ENCODE results near the gene SEPTIN12. TPM values are rescaled to one million over a fixed set of nuclear protein-coding genes. Genes with fewer than 3 reads are reported as not detected.

The SEPTIN12 gene
- total and polyA plus RNA-seq, 2 of the 8 experiments (the other 6 are each of a cell fraction or from before 2014, with no cell fraction given) = 0.24 TPM; not detected in 1

DNA sequence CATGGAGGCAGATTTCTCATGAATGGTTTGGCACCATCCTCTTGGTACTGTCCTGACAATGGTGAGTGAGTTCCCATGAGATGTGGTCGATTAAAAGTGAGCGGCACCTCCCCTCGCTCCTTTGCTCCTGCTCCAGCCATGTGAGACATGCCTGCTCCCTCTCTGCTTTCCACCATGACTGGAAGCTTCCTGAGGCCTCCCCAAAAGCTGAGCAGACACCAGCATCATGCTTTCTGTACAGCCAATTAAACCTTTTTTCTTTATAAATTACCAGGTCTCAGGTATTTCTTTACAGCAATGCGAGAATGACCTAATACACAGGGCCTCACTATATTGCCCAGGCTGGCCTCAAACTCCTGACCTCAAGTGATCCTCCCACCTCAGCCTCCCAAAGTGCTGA, 33.3 kb downstream of the SEPTIN12 start:
- Histone ChIP-seq H3K9ac (replicated peaks in 1 of 4; ENCODE audit: extremely low read depth in 1 of 4, low read depth in 3 of 4, low read length in 3 of 4) (no peak overlapping the region), H2AFZ (ENCODE audit: low read length) (no peak overlapping the region), H4K8ac (ENCODE audit: extremely low read depth, insufficient read depth, low read length) (no peak overlapping the region), H3K79me1 (ENCODE audit: low read depth, low read length) (no peaks in the 10 kb centered on the region; the same call in none of the 2 replicates), H2BK15ac (ENCODE audit: low read length) (no peak overlapping the region), H3K9me3 (ENCODE audit: insufficient read depth in 2 of 2, low read depth in 1 of 2, low read length in 1 of 2) (peaks cover 0 to 5% of the 10 kb centered on the region in 2 experiments; a peak in 1 of 4 replicates), H3K4me2 (ENCODE audit: insufficient read depth in 1 of 2, low read depth in 2 of 2, low read length in 2 of 2) (no peak overlapping the region), H4K91ac (replicated peaks; ENCODE audit: insufficient read length, low read length) (no peak overlapping the region), H2BK20ac (ENCODE audit: low read length) (no peak overlapping the region), H2BK12ac (ENCODE audit: low read depth, low read length) (no peak overlapping the region), H3K23ac (ENCODE audit: insufficient read length) (no peak overlapping the region), H3K23me2 (ENCODE audit: low read depth, low read length) (no peaks in the 10 kb centered on the region), H2BK120ac (replicated peaks; ENCODE audit: low read depth, low read length) (no peak overlapping the region), H3K18ac (ENCODE audit: extremely low read depth, low read length) (no peak overlapping the region), H4K5ac (ENCODE audit: insufficient read length, low read depth, low read length) (no peak overlapping the region), H3K27me3 (replicated peaks in 1 of 4; ENCODE audit: control insufficient read depth in 3 of 4, extremely low read depth in 1 of 4, insufficient read depth in 3 of 4, low read length in 3 of 4) (no peaks in the 10 kb centered on the region), H4K20me1 (replicated peaks in 1 of 2; ENCODE audit: control insufficient read depth in 1 of 2, insufficient read depth in 2 of 2, low read length in 2 of 2) (peaks cover 2 to 3% of the 10 kb centered on the region in 2 experiments), H3K56ac (replicated peaks; ENCODE audit: insufficient read length, low read depth, low read length) (no peak overlapping the region), H3K4me3 (ENCODE audit: extremely low read depth in 1 of 4, insufficient read depth in 2 of 4, low read depth in 3 of 4, low read length in 4 of 4) (no peak overlapping the region), H3K36me3 (ENCODE audit: control insufficient read depth in 2 of 4, insufficient read depth in 4 of 4, low read length in 3 of 4) (peaks cover 8 to 45% (median 32%) of the 10 kb centered on the region in 4 experiments; a peak in 6 of 8 replicates), H3K4ac (replicated peaks; ENCODE audit: insufficient read length, low read depth, low read length) (no peak overlapping the region), H3K27ac (ENCODE audit: low read depth, low read length) (no peak overlapping the region), H3K4me1 (replicated peaks in 1 of 4; ENCODE audit: control insufficient read depth in 3 of 4, insufficient read depth in 4 of 4, low read length in 3 of 4) (no peaks in the 10 kb centered on the region), H2BK5ac (ENCODE audit: low read depth, low read length) (no peak overlapping the region), H3K14ac (ENCODE audit: insufficient read length) (no peak overlapping the region), H2AK5ac (ENCODE audit: low read depth, low read length) (no peak overlapping the region), H3K79me2 (ENCODE audit: control insufficient read depth in 1 of 2, insufficient read depth in 2 of 2, low read length in 2 of 2) (no peaks in the 10 kb centered on the region)
- no peak for DNase-seq (ENCODE audit: low read depth in 1 of 2, low spot score in 2 of 2)
- ChIA-PET CTCF (ENCODE audit: partially characterized antibody) (no interaction called here), POLR2A (ENCODE audit: partially characterized antibody) (interaction anchor here (1.4 kb wide), 1 partner anchor 12 kb away, joined by 3 read pairs; no protein-coding TSS in a partner anchor)
- no peak for FAIRE-seq
- WGBS, 2 experiments (ENCODE audit: extremely low coverage in 1 of 2, insufficient coverage in 1 of 2, insufficient read length in 1 of 2, insufficient replicate concordance in 2 of 2, low coverage in 1 of 2, low lambda C conversion rate in 2 of 2, missing lambda C conversion rate in 1 of 2) = 96% methylated on average over 4 of the region's 4 CpGs; no CpG with 5 or more reads in 1 of the 2 experiments
- TF ChIP-seq SUZ12 (IDR thresholded peaks at IDR 0.05; ENCODE audit: low read length) = no peak
- TF ChIP-seq NANOG (IDR thresholded peaks at IDR 0.05; ENCODE audit: insufficient read depth, low read depth, low read length, poor library complexity, severe bottlenecking) = no peak
- TF ChIP-seq BCL11A (IDR thresholded peaks at IDR 0.05; ENCODE audit: low read depth in 2 of 2, low read length in 2 of 2) = no peak
- TF ChIP-seq CHD2 (IDR thresholded peaks at IDR 0.05; ENCODE audit: low read length) = no peak
- no peak for TF ChIP-seq SP4 (IDR thresholded peaks at IDR 0.05; ENCODE audit: low read length)
- no peak for TF ChIP-seq SP1 (IDR thresholded peaks at IDR 0.05; ENCODE audit: low read depth, low read length)
- TF ChIP-seq BACH1 (IDR thresholded peaks at IDR 0.05; ENCODE audit: low read length) = no peak
- TF ChIP-seq RNF2 (IDR thresholded peaks at IDR 0.05; ENCODE audit: borderline replicate concordance, low read depth, low read length, missing control alignments, poor library complexity, severe bottlenecking) = no peak
- no peak for TF ChIP-seq NRF1 (IDR thresholded peaks at IDR 0.05; ENCODE audit: low read depth, low read length)
- TF ChIP-seq POU5F1 (IDR thresholded peaks at IDR 0.05; ENCODE audit: low read depth, low read length) = no peak
- TF ChIP-seq, protein P1, sequence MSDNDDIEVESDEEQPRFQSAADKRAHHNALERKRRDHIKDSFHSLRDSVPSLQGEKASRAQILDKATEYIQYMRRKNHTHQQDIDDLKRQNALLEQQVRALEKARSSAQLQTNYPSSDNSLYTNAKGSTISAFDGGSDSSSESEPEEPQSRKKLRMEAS (IDR thresholded peaks at IDR 0.05) = no peak
- TF ChIP-seq HDAC2 (IDR thresholded peaks at IDR 0.05; ENCODE audit: borderline replicate concordance in 1 of 2, low read depth in 2 of 2, low read length in 2 of 2) = no peak
- TF ChIP-seq CREB1 (IDR thresholded peaks at IDR 0.05) = no peak
- TF ChIP-seq ZNF274 (IDR thresholded peaks at IDR 0.05; ENCODE audit: borderline replicate concordance, extremely low read depth, low read length) = no peak
- TF ChIP-seq CEBPB (IDR thresholded peaks at IDR 0.05; ENCODE audit: low read depth, low read length) = no peak

Data from H1 (cell line).